Karpas-422 (cell line): Measurements from ENCODE around the gene TRAF3. TPM values are rescaled to one million over a fixed set of nuclear protein-coding genes. Genes with fewer than 3 reads are reported as not detected.

Experiments used
- DNase-seq: peaks from one replicate; pipeline ENCODE4 v3.0.0-alpha.2; 2015
- H2AFZ ChIP-seq: fragments of 200-600 bp; sonication (generic); 2 replicates; pipeline ENCODE4 v1.6.1; 2014; ENCODE audit warnings: antibody characterized with exemption, low read length, mixed read lengths
- H3K27ac ChIP-seq: fragments of 200-600 bp; sonication (generic); 2 replicates; pipeline ENCODE4 v1.5.1; 2014; ENCODE audit warnings: mild to moderate bottlenecking, low read length, moderate library complexity
- H3K27me3 ChIP-seq: fragments of 200-600 bp; sonication (generic); 2 replicates; pipeline ENCODE4 v1.6.1; 2014; ENCODE audit warnings: low read length, mixed read lengths
- H3K36me3 ChIP-seq: fragments of 200-600 bp; sonication (generic); 2 replicates; pipeline ENCODE4 v1.6.1; 2014; ENCODE audit warnings: low read length, mixed read lengths; ENCODE audit not compliant: insufficient read depth
- H3K4me1 ChIP-seq: fragments of 200-600 bp; sonication (generic); 2 replicates; pipeline ENCODE4 v1.6.1; 2014; ENCODE audit warnings: mild to moderate bottlenecking, low read length, mixed read lengths
- H3K4me2 ChIP-seq: fragments of 200-600 bp; sonication (generic); 2 replicates; pipeline ENCODE4 v1.6.1; 2014; ENCODE audit warnings: low read length, low read depth, mild to moderate bottlenecking; ENCODE audit not compliant: poor library complexity, severe bottlenecking
- H3K4me3 ChIP-seq: fragments of 200-600 bp; sonication (generic); 2 replicates; pipeline ENCODE4 v1.5.1; 2014; ENCODE audit warnings: mild to moderate bottlenecking, antibody characterized with exemption, low read length, mixed read lengths
- H3K79me2 ChIP-seq: fragments of 200-600 bp; sonication (generic); 2 replicates; pipeline ENCODE4 v1.6.1; 2014; ENCODE audit warnings: mild to moderate bottlenecking, low read length, mixed read lengths
- H3K9ac ChIP-seq: fragments of 200-600 bp; sonication (generic); 2 replicates; pipeline ENCODE4 v1.6.0; 2014; ENCODE audit warnings: low read length
- H3K9me2 ChIP-seq: fragments of 200-600 bp; sonication (generic), shearing (Covaris generic); replicated peaks from 2 replicates; pipeline ENCODE4 v1.6.0; 2014; ENCODE audit warnings: mild to moderate bottlenecking, low read length, moderate library complexity; ENCODE audit not compliant: insufficient read depth
- H3K9me3 ChIP-seq: fragments of 300-700, 200-600 bp; sonication (generic); 2 replicates; pipeline ENCODE4 v1.6.1; 2014; ENCODE audit warnings: low read length, mixed read lengths
- H4K20me1 ChIP-seq: fragments of 200-600 bp; sonication (generic); 2 replicates; pipeline ENCODE4 v1.6.1; 2014; ENCODE audit warnings: mild to moderate bottlenecking, antibody characterized with exemption, low read length, low read depth; ENCODE audit not compliant: insufficient read depth
- total RNA-seq: library from RNA; depleted of rRNA; stranded (reverse); fragments of >200 nt; shearing (Covaris generic); gene quantifications from 2 replicates; pipeline ENCODE4 v1.2.3, GENCODE V29; 2014; ENCODE audit warnings: low replicate concordance

Gene TRAF3
- total RNA-seq, 1 experiment from 2014 or later = 79.1 TPM

DNA sequence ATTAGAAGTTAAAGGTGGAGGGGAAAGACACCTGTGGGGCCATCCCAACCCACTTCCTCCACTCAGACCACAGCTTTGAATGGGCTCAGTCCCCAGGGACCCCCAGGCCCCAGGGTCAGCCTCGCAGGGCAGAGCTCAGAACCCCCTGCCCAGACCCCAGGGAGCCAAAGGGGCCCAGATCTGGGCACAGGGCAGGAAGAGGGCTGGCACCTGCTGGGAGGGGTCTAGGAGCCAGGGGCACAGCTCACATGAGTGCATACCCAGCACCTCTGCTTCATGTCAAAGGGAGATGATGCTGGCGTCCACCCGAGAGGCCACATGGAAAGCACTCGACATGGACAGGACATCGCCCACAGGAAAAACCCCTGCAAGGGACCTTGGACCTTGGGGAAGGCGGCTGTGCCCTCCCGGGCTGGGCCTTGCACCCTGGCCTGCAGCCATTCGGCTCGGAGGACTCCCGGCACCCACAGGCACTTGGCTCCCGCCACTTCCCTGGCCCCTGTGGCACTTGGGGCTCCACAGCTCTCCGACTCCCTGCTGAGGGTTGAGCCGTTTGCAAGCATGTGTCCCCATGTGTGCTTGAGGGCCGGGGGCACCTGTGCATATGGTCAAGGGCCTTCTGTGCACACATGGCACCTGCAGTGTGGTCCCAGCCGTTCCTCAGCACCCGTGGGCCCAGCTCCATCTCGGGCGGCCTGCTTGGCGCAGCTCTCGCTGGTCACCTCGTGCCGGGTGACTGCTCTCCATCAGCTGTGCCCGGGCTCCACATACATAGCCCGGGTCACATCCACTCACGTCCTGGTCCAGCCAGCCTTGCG, 137.4 kb downstream of the TRAF3 start:
- DNase-seq = peak; percentile 92
- Histone ChIP-seq H3K79me2 (no peaks in the 10 kb centered on the region), H3K27me3 (no peaks in the 10 kb centered on the region), H3K9ac (peak overlapping the region; percentile 76), H3K4me1 (peaks cover 80% of the 10 kb centered on the region), H3K36me3 (peaks cover 16% of the 10 kb centered on the region), H3K9me2 (no peaks in the 10 kb centered on the region), H4K20me1 (no peaks in the 10 kb centered on the region), H3K9me3 (no peaks in the 10 kb centered on the region), H3K4me2 (peak overlapping the region; percentile 72), H3K27ac (peak overlapping the region; percentile 98), H3K4me3 (peak overlapping the region; percentile 51; the same call in 1 of the 2 replicates), H2AFZ (no peak overlapping the region)

DNA sequence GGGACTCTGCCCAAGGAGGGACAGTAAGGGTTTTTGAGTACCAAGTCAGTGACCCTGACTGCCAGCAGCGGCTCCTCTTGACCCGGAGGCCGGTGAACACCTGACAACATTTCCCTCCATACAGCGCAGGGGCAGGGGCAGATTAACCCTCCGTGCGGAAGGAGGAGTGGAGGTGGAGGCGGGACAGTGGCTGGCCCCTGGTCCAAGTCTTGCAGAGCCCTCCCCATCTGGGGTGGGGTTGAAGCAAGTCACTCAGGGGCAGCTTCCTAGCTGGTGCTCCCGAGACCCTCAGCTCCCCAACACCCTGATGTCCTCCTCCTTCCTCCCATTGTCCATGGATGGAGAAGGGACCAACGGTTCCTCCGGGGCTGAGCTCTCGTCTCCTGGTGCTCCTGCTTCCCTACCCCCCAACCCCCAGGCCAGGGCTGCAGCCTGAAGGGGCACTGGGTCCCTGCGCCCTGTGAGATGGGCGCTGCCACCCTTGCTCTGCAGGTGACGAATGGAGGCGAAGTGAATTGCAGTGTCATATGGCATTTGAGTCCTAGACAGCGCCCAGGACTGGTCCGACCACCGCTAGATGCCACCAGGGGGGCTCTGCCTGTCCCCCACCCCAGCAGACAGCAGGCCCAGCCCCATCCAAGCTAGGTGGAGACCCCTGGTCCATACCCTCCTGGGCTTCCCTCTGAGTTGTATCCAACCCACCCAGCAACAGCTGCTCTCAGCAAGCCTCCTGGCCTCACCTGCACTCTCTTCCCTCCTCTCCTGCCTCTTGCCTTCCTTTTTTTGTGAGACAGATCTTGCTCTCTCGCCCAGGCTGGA, 138.3 kb downstream of the TRAF3 start:
- H3K27ac ChIP-seq = peak overlapping the region; percentile 98
- peak overlapping the region; percentile 72 for H3K4me2 ChIP-seq
- no peaks in the 10 kb centered on the region for H4K20me1 ChIP-seq
- peaks cover 24% of the 10 kb centered on the region for H3K36me3 ChIP-seq
- peaks cover 77% of the 10 kb centered on the region for H3K4me1 ChIP-seq
- H3K9ac ChIP-seq = peak overlapping the region; percentile 76
- no peaks in the 10 kb centered on the region for H3K79me2 ChIP-seq
- DNase-seq = peak; percentile 69
- H3K9me2 ChIP-seq = peaks cover 5% of the 10 kb centered on the region; the same call in 1 of the 2 replicates
- H2AFZ ChIP-seq = no peak overlapping the region
- peak overlapping the region; percentile 19; the same call in 1 of the 2 replicates for H3K4me3 ChIP-seq
- H3K9me3 ChIP-seq = no peaks in the 10 kb centered on the region
- no peaks in the 10 kb centered on the region for H3K27me3 ChIP-seq

DNA sequence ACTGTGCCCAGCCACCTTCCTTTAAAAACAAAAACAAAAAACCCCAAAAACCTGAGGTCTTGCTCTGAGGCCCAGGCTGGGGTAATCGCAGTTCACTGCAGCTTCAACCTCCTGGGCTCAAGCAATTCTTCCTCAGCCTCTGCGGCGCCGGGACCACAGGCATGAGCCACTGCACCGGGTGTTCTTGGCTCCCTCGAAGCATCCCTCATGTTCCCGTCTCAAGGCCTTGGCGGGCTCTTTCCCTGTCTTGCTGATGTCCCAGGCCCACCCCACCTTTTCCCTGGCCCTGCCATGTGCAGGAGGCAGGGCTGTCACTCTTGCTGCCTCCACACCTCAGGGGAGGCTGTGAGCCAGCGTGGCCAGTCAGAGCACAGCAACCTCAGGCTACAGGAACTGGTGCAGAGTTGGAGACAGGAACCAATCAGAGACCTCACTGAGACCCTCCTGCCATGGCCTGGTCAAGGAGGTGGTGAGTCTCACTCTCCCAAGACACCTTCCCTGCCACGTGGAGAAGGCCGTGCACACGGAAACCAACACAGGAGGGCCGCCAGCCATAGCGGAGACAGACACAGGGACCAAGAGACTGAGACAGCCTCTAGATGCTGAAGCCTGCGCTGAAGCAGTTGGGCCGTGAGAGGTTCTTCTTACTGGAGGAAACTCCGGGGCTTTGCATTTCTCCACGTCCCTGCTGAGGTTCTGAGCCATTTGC, 139.3 kb downstream of the TRAF3 start:
- Histone ChIP-seq H3K4me2 (peak overlapping the region; percentile 72), H3K79me2 (no peaks in the 10 kb centered on the region), H3K4me3 (peak overlapping the region; percentile 7; the same call in 1 of the 2 replicates), H2AFZ (no peak overlapping the region), H3K36me3 (peaks cover 31% of the 10 kb centered on the region), H3K9me2 (peaks cover 11% of the 10 kb centered on the region; the same call in 1 of the 2 replicates), H3K4me1 (peaks cover 68% of the 10 kb centered on the region), H3K27ac (peak overlapping the region; percentile 98), H3K9ac (peak overlapping the region; percentile 76), H3K27me3 (no peaks in the 10 kb centered on the region), H4K20me1 (no peaks in the 10 kb centered on the region), H3K9me3 (no peaks in the 10 kb centered on the region)
- DNase-seq = peak; percentile 97

DNA sequence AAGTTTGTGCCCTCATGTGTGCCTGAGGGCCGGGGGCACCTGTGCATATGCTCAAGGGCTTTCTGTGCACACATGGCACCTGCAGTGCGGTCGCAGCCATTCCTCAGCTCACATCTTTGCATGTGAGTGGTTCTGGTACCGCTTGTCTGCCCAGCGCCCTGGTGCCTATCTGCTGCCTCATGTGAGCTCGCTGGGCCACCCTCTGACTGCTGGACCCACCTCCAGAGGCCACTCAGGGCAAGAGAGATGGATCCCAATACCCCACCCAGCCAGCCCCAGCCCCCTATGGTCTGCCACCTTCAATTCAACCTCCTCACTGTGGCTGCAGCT, 139.8 kb downstream of the TRAF3 start:
- H4K20me1 ChIP-seq = no peaks in the 10 kb centered on the region
- peak overlapping the region; percentile 98 for H3K27ac ChIP-seq
- no peak for DNase-seq
- no peaks in the 10 kb centered on the region for H3K9me3 ChIP-seq
- H3K79me2 ChIP-seq = no peaks in the 10 kb centered on the region
- no peaks in the 10 kb centered on the region for H3K27me3 ChIP-seq
- H3K9me2 ChIP-seq = peaks cover 11% of the 10 kb centered on the region; the same call in 1 of the 2 replicates
- peak overlapping the region; percentile 76 for H3K9ac ChIP-seq
- H3K4me3 ChIP-seq = peak overlapping the region; percentile 11; the same call in 1 of the 2 replicates
- H3K36me3 ChIP-seq = peaks cover 31% of the 10 kb centered on the region
- peaks cover 63% of the 10 kb centered on the region for H3K4me1 ChIP-seq
- H3K4me2 ChIP-seq = peak overlapping the region; percentile 72
- H2AFZ ChIP-seq = no peak overlapping the region

DNA sequence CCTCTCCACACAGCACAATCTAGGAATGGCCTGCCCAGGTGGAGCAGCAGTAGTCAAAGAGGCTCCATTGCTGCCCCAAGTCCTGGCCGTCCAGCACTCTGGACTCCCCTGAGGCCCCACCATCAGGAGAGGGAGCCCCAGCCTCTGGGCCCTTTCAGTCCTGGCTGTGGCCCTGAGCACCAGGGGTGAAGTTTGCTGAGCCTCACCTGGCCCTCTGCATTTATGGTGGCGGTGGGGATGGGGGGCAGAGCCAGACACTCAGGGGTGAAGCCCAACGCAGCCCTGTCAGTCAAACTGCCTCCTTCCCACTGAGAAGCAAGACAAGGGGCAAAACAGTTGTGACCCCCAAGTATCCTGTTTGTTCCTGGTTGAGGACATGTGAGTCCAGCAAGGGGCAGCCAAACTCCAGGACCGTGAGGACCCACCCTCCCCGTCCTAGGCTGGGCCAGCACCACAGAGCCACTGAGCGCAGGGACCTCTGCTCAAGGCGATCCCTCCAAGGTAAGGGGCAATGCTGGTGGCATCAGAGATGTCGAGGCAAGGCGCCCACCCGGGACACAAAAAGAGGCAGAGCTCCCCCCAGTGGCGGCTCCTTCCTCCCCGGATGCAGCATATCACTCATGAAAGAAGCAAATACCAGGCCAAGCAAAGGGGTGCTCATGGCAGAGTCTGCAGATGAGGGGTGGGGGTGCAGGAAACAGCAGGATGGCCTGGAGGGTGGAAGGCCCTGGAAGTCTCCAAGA, 140.4 kb downstream of the TRAF3 start:
- no peaks in the 10 kb centered on the region for H3K27me3 ChIP-seq
- H3K27ac ChIP-seq = peak overlapping the region; percentile 98

DNA sequence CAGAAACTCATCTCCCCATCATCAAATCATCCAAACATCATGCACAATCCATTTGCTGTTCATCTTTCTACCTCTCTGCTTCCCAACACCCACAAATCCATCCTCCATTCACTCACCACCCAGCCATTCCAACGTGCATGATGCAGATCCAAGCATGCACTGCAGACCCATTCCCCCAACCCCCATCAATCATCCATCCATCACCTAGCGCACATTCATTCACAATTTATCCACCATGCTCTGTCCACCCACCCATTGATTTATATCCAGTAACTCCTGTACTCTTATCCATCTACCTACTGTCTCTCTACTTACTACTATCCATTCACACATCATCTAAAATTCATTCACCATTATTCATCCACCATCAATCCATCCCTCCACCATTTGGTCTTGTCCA, 141.2 kb downstream of the TRAF3 start:
- no peak overlapping the region for H2AFZ ChIP-seq
- peak overlapping the region; percentile 98 for H3K27ac ChIP-seq
- no peaks in the 10 kb centered on the region for H3K9me3 ChIP-seq
- H3K9me2 ChIP-seq = peaks cover 11% of the 10 kb centered on the region; the same call in 1 of the 2 replicates
- no peaks in the 10 kb centered on the region for H3K79me2 ChIP-seq
- H3K9ac ChIP-seq = peak overlapping the region; percentile 15; the same call in 1 of the 2 replicates
- H4K20me1 ChIP-seq = no peaks in the 10 kb centered on the region
- H3K4me3 ChIP-seq = no peak overlapping the region
- DNase-seq = no peak
- peaks cover 31% of the 10 kb centered on the region for H3K36me3 ChIP-seq
- no peak overlapping the region for H3K4me2 ChIP-seq
- H3K27me3 ChIP-seq = no peaks in the 10 kb centered on the region
- peaks cover 48% of the 10 kb centered on the region for H3K4me1 ChIP-seq

More for the DNA sequence above, 140.4 kb downstream of the TRAF3 start:
- Histone ChIP-seq H2AFZ (no peak overlapping the region), H3K4me1 (peaks cover 56% of the 10 kb centered on the region), H4K20me1 (no peaks in the 10 kb centered on the region), H3K36me3 (peaks cover 31% of the 10 kb centered on the region), H3K9me2 (peaks cover 11% of the 10 kb centered on the region; the same call in 1 of the 2 replicates), H3K4me3 (peak overlapping the region; percentile 11; the same call in 1 of the 2 replicates), H3K79me2 (no peaks in the 10 kb centered on the region), H3K4me2 (peak overlapping the region; percentile 72), H3K9me3 (no peaks in the 10 kb centered on the region), H3K9ac (peak overlapping the region; percentile 76)
- DNase-seq = peak; percentile 94

DNA sequence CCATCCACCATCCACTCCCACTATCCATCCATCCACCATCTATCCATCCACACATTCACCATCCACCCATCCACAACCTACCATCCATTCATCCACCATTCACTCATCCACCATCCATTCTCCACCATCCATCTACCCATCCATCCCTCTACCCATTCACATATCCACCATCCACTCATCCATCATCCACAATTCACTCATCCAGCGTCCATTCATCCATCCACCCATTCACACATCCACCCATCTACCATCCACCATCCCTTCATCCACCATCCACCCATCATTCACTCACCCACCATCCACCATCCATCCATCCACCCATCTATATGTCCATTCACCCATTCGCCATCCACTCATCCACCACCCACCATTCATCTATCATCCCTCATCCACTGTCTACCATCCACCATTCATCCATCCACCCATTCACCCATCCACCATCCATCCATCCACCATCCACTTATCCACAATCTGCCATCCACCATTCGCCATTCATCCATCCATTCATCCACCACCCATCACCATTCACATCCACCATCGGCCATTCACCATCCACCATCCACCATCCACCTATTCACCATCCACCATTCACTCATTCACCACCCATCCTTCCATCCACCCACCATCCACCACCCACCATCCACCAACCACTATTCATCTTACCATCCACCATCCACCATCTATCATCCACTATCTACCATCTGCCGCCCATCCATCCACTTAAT, 143.2 kb downstream of the TRAF3 start:
- H3K9me3 ChIP-seq = no peaks in the 10 kb centered on the region
- no peak overlapping the region for H3K9ac ChIP-seq
- H3K4me2 ChIP-seq = no peak overlapping the region
- H3K4me3 ChIP-seq = no peak overlapping the region
- H2AFZ ChIP-seq = no peak overlapping the region
- no peak overlapping the region for H3K27ac ChIP-seq
- peaks cover 33% of the 10 kb centered on the region for H3K36me3 ChIP-seq
- DNase-seq = no peak
- peaks cover 11% of the 10 kb centered on the region; the same call in 1 of the 2 replicates for H3K9me2 ChIP-seq
- H4K20me1 ChIP-seq = no peaks in the 10 kb centered on the region
- no peaks in the 10 kb centered on the region for H3K79me2 ChIP-seq
- H3K4me1 ChIP-seq = peaks cover 43% of the 10 kb centered on the region
- H3K27me3 ChIP-seq = no peaks in the 10 kb centered on the region
